T-cell (primary cell): Measurements from ENCODE around the gene TPM1. TPM values are rescaled to one million over a fixed set of nuclear protein-coding genes. Genes with fewer than 3 reads are reported as not detected.

ENCODE experiments used
- ATAC-seq, 4 experiments: fragments of 200-7000 bp in 3 of 4; fragments of 150-1000 bp in 1 of 4; cut with Tn5 transposase; replicated peaks in 1 of 4; 1 replicate in 3 of 4; 2 replicates in 1 of 4; pipeline ENCODE4 v1.10.0; 2021; ENCODE audit warnings: moderate library complexity in 3 of 4, mild to moderate bottlenecking in 2 of 4, moderate number of reproducible peaks in 1 of 4
- CTCF ChIA-PET, 2 donors: fragments of 300-600 bp; sonication (Branson Sonifier 250); formaldehyde crosslinking; loops; one replicate each; lab custom pipeline; 2022; ENCODE audit warnings: antibody characterized with exemption in 2 of 2; lab: Charles Lee
- POLR2A ChIA-PET, 2 donors: fragments of 300-600 bp; sonication (Branson Sonifier 250); formaldehyde crosslinking; loops; one replicate each; lab custom pipeline; 2022; ENCODE audit warnings: antibody characterized with exemption in 2 of 2; lab: Charles Lee
- DNase-seq, 35 experiments: peaks; one replicate each; pipeline versions ENCODE4 v3.0.0 to v3.0.0-alpha.2; 2013 to 2023
- H3K27ac ChIP-seq: one replicate; pipeline ENCODE4 v1.5.1; 2013; ENCODE audit warnings: low read length
- H3K27me3 ChIP-seq, 2 experiments: replicated peaks in 1 of 2; 1 replicate in 1 of 2; 2 replicates in 1 of 2; pipeline versions ENCODE4 v1.6.1 to v1.7.0; 2013; ENCODE audit warnings: low read length in 1 of 2, mixed read lengths in 1 of 2; ENCODE audit not compliant: control insufficient read depth in 2 of 2, insufficient read depth in 2 of 2; ENCODE audit errors: extremely low read depth in 1 of 2
- H3K36me3 ChIP-seq, 2 donors: 1 replicate in 1 of 2; 2 replicates in 1 of 2; pipeline versions ENCODE4 v1.6.1 to v1.7.0; 2013; ENCODE audit warnings: low read length in 1 of 2; ENCODE audit not compliant: control insufficient read depth in 2 of 2, insufficient read depth in 1 of 2; ENCODE audit errors: extremely low read depth in 1 of 2
- H3K4me1 ChIP-seq, 2 experiments: 1 replicate in 1 of 2; 2 replicates in 1 of 2; pipeline versions ENCODE4 v1.6.1 to v1.7.0; 2013; ENCODE audit warnings: low read length in 2 of 2, mixed read lengths in 1 of 2; ENCODE audit not compliant: insufficient read depth in 2 of 2, control insufficient read depth in 1 of 2; ENCODE audit errors: extremely low read depth in 1 of 2
- H3K4me3 ChIP-seq, 2 donors: 1 replicate in 1 of 2; 2 replicates in 1 of 2; pipeline versions ENCODE4 v1.5.1 to v1.7.0; 2013; ENCODE audit warnings: mild to moderate bottlenecking in 2 of 2, low read length in 1 of 2, moderate library complexity in 1 of 2; ENCODE audit not compliant: control insufficient read depth in 1 of 2; ENCODE audit errors: extremely low read depth in 1 of 2
- H3K9me3 ChIP-seq: 2 replicates; pipeline ENCODE4 v1.7.0; 2013
- H3K27ac Mint-ChIP-seq, 2 donors: one replicate each; pipeline ENCODE4 v1.8.0; 2020 to 2021; ENCODE audit warnings: mild to moderate bottlenecking in 2 of 2, mixed read lengths in 2 of 2
- H3K27me3 Mint-ChIP-seq, 2 donors: one replicate each; pipeline ENCODE4 v1.8.0; 2021 to 2022; ENCODE audit warnings: mixed read lengths in 2 of 2
- H3K36me3 Mint-ChIP-seq: one replicate; pipeline ENCODE4 v1.8.0; 2021; ENCODE audit warnings: mixed read lengths
- H3K4me1 Mint-ChIP-seq, 3 donors: one replicate each; pipeline ENCODE4 v1.8.0; 2020 to 2022; ENCODE audit warnings: mixed read lengths in 3 of 3, mild to moderate bottlenecking in 1 of 3
- H3K4me3 Mint-ChIP-seq, 3 donors: one replicate each; pipeline ENCODE4 v1.8.0; 2020 to 2022; ENCODE audit warnings: mild to moderate bottlenecking in 3 of 3, mixed read lengths in 3 of 3, moderate library complexity in 3 of 3
- H3K9me3 Mint-ChIP-seq, 3 donors: one replicate each; pipeline ENCODE4 v1.8.0; 2020 to 2022; ENCODE audit warnings: mixed read lengths in 3 of 3
- WGBS: methylation state at CpG from one replicate; pipeline ENCODE4 v1.1.5; 2013; ENCODE audit warnings: missing lambda C conversion rate; ENCODE audit not compliant: insufficient coverage; 5-methylcytosine and 5-hydroxymethylcytosine counted together
- total RNA-seq, 35 experiments: library from RNA in 6 of 35; stranded (reverse) in 6 of 35; fragments of 120-200 nt in 1 of 35; gene quantifications; one replicate each; pipeline versions ENCODE4 v1.2.1 to v1.2.4 and lab custom pipeline; 2013 to 2026

TPM1 gene
- total RNA-seq, 5 donors from 2014 or later (not counting 1 experiment from before 2014, with no cell fraction given) = 12.1 to 27.0 (median 23.3) TPM

DNA sequence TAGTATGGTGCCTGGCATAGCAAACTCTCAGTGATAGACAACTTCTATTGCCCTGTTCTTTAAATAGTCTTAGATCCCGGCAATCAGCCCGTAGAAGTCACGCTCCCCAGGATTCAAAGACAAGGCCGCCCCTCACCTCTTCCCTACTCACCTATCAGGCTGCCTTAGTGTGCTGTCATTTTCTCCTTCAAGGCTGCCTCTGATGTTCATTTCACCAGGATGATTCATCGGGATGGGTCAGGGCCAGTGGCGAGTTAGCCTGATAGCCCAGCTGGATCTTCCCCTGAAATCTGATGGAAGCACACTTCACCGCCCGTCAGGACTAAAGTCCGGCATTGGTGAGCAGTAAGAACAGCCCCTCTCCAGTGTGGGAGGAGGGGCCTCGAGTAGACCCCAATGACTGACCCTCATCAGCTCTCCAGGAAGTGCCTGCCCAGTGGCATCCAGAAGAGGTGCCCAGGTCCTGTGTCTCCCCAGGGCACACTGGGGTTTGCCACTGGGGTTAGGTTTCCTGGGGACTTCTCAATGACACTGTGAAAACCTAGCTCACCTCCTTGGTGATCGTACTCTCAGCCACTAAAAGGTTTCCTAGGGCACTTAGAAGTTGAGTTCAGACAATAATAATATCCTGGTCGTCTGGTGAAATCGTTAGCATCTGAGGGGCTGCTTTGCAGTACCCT is 37.5 kb downstream of the TPM1 start:
- DNase-seq (no peak), ATAC-seq (no peak)
- H3K27me3 ChIP-seq = peaks cover 0 to 21% of the 10 kb centered on the region in 2 experiments
- no peak overlapping the region for H3K4me3 ChIP-seq
- no peak overlapping the region for H3K27ac ChIP-seq
- Mint-ChIP-seq H3K4me3 (no peak overlapping the region), H3K36me3 (no peaks in the 10 kb centered on the region), H3K27me3 (peaks cover 10 to 19% of the 10 kb centered on the region in 2 donors), H3K9me3 (no peaks in the 10 kb centered on the region), H3K4me1 (peaks cover 0 to 7% (median 0%) of the 10 kb centered on the region in 3 donors), H3K27ac (no peak overlapping the region)
- CTCF ChIA-PET = interaction anchor here in 1 of 2 donors (0.5 kb wide), 1 partner anchor 104 kb away, joined by 3 read pairs; no protein-coding TSS in a partner anchor
- H3K36me3 ChIP-seq = no peaks in the 10 kb centered on the region
- no peaks in the 10 kb centered on the region for H3K9me3 ChIP-seq
- POLR2A ChIA-PET = no interaction called here
- no peaks in the 10 kb centered on the region for H3K4me1 ChIP-seq
- 84% methylated on average over 11 of the region's 13 CpGs for WGBS

DNA sequence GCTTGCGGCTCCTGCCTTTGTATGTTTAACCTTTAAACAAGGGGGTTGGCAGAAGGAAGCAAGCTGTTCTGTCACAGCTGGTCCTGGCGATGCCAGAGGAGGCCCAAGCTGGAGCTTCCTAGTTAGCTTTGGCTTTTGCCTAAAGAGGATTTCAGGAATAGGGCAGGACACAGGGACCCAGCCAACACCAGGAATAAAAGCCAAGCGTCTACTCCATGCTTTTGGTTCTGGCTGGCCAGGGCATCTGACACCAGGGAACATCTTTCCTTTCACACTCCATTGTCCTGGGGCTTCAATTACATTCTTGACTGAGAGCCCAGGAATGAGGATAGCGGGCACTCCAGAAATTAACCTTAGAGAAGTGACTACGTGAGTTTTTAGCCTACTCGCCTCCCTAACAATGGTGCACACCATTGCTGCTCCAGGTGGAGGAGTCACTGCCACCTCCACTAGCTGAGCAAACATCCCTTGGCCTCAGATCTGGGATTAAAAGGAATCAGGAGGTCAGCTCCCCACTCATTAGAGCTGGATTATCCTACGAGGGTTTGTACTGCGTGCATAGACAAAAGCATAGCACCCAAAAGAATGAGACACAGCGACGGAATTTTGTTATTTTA is 38.2 kb downstream of the TPM1 start:
- no peaks in the 10 kb centered on the region for H3K4me1 ChIP-seq
- Mint-ChIP-seq H3K27me3 (peaks cover 10 to 19% of the 10 kb centered on the region in 2 donors), H3K27ac (peak overlapping the region in 1 of 2 donors; percentile 61), H3K9me3 (no peaks in the 10 kb centered on the region), H3K36me3 (no peaks in the 10 kb centered on the region), H3K4me3 (no peak overlapping the region), H3K4me1 (peaks cover 0 to 3% (median 0%) of the 10 kb centered on the region in 3 donors)
- 91% methylated on average over 3 of the region's 10 CpGs for WGBS
- CTCF ChIA-PET = interaction anchor here in 1 of 2 donors (0.5 kb wide), 1 partner anchor 103 kb away, joined by 3 read pairs; no protein-coding TSS in a partner anchor
- H3K27me3 ChIP-seq = peaks cover 0 to 21% of the 10 kb centered on the region in 2 experiments
- no peaks in the 10 kb centered on the region for H3K9me3 ChIP-seq
- POLR2A ChIA-PET = no interaction called here
- H3K27ac ChIP-seq = no peak overlapping the region
- no peak overlapping the region for H3K4me3 ChIP-seq
- no peak for ATAC-seq
- no peak for DNase-seq
- no peaks in the 10 kb centered on the region for H3K36me3 ChIP-seq

DNA sequence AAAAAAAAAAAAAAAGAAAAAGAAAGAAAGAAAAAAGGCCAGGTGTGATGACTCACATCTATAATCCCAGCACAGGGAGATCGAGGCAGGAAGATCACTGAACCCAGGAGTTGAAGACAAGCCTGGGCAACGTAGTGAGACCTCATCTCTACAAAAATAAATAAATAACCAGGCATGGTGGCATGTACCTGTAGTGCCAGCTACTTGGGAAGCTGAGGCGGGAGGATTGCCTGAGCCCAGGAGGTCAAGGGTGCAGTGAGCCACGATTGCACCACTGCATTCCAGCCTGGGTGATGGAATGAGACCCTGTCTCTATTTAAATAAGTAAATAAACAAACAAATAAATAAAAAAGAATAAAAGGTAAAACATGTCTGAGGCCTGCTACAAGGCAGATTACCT is 39.8 kb downstream of the TPM1 start:
- Mint-ChIP-seq H3K27me3 (peaks cover 10 to 19% of the 10 kb centered on the region in 2 donors), H3K4me1 (no peaks in the 10 kb centered on the region), H3K36me3 (no peaks in the 10 kb centered on the region), H3K4me3 (no peak overlapping the region), H3K27ac (no peak overlapping the region), H3K9me3 (no peaks in the 10 kb centered on the region)
- Histone ChIP-seq H3K27me3 (peaks cover 0 to 21% of the 10 kb centered on the region in 2 experiments), H3K4me1 (no peaks in the 10 kb centered on the region), H3K9me3 (no peaks in the 10 kb centered on the region), H3K36me3 (no peaks in the 10 kb centered on the region), H3K4me3 (no peak overlapping the region), H3K27ac (no peak overlapping the region)
- no peak for DNase-seq
- 64% methylated on average over 2 of the region's 4 CpGs for WGBS
- CTCF ChIA-PET = interaction anchor here in 1 of 2 donors (0.6 kb wide), 2 partner anchors 661 to 840 kb away, joined by 3 to 5 read pairs; no protein-coding TSS in a partner anchor
- ATAC-seq = no peak
- POLR2A ChIA-PET = no interaction called here

DNA sequence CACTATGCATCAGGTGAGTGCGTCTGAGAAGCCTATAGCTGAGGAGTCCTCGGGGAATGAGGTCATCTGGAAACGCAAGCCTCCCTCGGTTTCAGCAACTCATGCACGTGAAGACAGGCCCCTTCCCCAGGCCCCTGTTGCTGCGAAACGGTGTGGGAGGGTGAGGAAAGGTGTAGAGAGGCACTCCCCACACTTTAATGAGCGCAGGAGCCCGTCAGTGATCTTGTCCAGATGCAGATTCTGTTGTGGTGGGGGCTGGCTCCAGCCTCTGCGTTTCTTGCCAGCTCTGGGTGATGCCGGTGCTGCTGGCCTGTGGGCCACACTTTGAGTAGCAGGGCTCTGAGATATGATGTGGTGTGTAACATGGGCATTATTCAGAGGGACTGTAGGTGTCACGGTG is 40.5 kb downstream of the TPM1 start:
- no peaks in the 10 kb centered on the region for H3K9me3 Mint-ChIP-seq
- no peak overlapping the region for H3K27ac Mint-ChIP-seq
- H3K9me3 ChIP-seq = no peaks in the 10 kb centered on the region
- H3K4me1 ChIP-seq = no peaks in the 10 kb centered on the region
- POLR2A ChIA-PET = no interaction called here
- no peak overlapping the region for H3K27ac ChIP-seq
- 77% methylated on average over 6 of the region's 12 CpGs for WGBS
- CTCF ChIA-PET = no interaction called here
- DNase-seq = no peak
- H3K4me1 Mint-ChIP-seq = no peaks in the 10 kb centered on the region
- ATAC-seq = no peak
- H3K4me3 Mint-ChIP-seq = no peak overlapping the region
- no peaks in the 10 kb centered on the region for H3K36me3 Mint-ChIP-seq
- H3K36me3 ChIP-seq = no peaks in the 10 kb centered on the region
- H3K27me3 Mint-ChIP-seq = peaks cover 7 to 19% of the 10 kb centered on the region in 2 donors
- peaks cover 0 to 19% of the 10 kb centered on the region in 2 experiments for H3K27me3 ChIP-seq
- H3K4me3 ChIP-seq = no peak overlapping the region

DNA sequence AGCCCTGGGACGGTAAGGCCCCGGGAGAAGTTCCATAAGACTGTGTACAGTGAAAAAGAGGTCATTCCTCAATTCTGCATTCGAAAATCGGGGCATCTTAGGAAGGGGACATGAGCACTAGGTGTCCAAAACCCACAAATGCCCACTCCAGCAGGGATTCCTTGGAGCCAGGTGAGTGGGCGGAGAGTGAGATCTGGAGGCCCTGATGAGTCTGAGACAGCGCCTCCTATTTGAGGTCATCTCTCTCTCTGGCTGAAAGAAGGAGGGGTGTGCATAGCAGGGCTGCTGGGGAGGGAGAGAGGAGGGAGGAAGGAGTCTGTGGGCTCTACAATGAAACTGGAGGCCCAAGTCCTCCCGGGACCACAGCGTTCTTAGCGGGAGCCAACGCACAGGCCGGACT is 41.0 kb downstream of the TPM1 start:
- H3K36me3 Mint-ChIP-seq = no peaks in the 10 kb centered on the region
- no peak overlapping the region for H3K27ac Mint-ChIP-seq
- POLR2A ChIA-PET = no interaction called here
- H3K36me3 ChIP-seq = no peaks in the 10 kb centered on the region
- H3K27me3 Mint-ChIP-seq = peaks cover 7 to 19% of the 10 kb centered on the region in 2 donors
- no peak overlapping the region for H3K4me3 Mint-ChIP-seq
- 88% methylated on average over 9 of the region's 11 CpGs for WGBS
- CTCF ChIA-PET = no interaction called here
- H3K4me1 ChIP-seq = no peaks in the 10 kb centered on the region
- DNase-seq (no peak), ATAC-seq (no peak)
- no peaks in the 10 kb centered on the region for H3K9me3 ChIP-seq
- H3K4me3 ChIP-seq = no peak overlapping the region
- peaks cover 0 to 18% of the 10 kb centered on the region in 2 experiments for H3K27me3 ChIP-seq
- H3K4me1 Mint-ChIP-seq = no peaks in the 10 kb centered on the region
- H3K27ac ChIP-seq = no peak overlapping the region
- no peaks in the 10 kb centered on the region for H3K9me3 Mint-ChIP-seq

DNA sequence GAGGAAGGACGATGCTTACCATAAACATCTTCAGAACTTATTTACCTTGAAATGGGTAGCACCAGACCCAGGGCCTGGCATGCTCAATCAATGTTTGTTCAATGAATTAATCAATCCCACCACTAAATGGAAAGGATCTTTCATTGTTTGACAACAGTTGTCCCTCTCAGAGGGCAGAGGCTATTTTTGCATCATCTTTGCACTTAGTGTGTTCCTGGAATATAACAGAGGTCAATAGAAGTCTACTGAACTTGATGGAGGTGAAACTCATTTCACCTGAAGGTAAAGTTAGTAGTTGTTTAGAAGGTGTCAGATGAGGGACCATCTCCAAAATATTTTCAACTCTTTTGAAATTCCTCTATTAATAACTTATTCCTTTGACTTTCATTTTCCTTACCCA is 42.3 kb downstream of the TPM1 start:
- ChIA-PET POLR2A (no interaction called here), CTCF (no interaction called here)
- Histone ChIP-seq H3K27me3 (peaks cover 0 to 18% of the 10 kb centered on the region in 2 experiments), H3K27ac (no peak overlapping the region), H3K36me3 (no peaks in the 10 kb centered on the region), H3K4me3 (no peak overlapping the region), H3K4me1 (no peaks in the 10 kb centered on the region), H3K9me3 (no peaks in the 10 kb centered on the region)
- H3K36me3 Mint-ChIP-seq = no peaks in the 10 kb centered on the region
- no peaks in the 10 kb centered on the region for H3K9me3 Mint-ChIP-seq
- no peak overlapping the region for H3K27ac Mint-ChIP-seq
- no peak overlapping the region for H3K4me3 Mint-ChIP-seq
- 100% methylated on average over 1 of the region's 1 CpG for whole genome bisulfite sequencing
- no peaks in the 10 kb centered on the region for H3K4me1 Mint-ChIP-seq
- ATAC-seq (no peak), DNase-seq (no peak)
- H3K27me3 Mint-ChIP-seq = peaks cover 3 to 18% of the 10 kb centered on the region in 2 donors
